GM12865 (cell line): ENCODE data around the gene HSBP1L1.

Source experiments
- DNase-seq: peaks from one replicate; pipeline ENCODE4 v3.0.0; 2010; ENCODE audit warnings: low read depth
- H3K4me3 ChIP-seq: 2 replicates; pipeline ENCODE4 v1.5.1; 2011; ENCODE audit warnings: mild to moderate bottlenecking, low read depth, low read length, control low read depth
- TF ChIP-seq, protein P1 (sequence below): IDR thresholded peaks from 2 replicates; pipeline ENCODE4 v1.5.1; 2011; ENCODE audit warnings: low read length, control low read depth, low read depth, inconsistent platforms; ENCODE audit not compliant: insufficient read depth; ENCODE audit errors: missing control alignments

The HSBP1L1 gene

DNA sequence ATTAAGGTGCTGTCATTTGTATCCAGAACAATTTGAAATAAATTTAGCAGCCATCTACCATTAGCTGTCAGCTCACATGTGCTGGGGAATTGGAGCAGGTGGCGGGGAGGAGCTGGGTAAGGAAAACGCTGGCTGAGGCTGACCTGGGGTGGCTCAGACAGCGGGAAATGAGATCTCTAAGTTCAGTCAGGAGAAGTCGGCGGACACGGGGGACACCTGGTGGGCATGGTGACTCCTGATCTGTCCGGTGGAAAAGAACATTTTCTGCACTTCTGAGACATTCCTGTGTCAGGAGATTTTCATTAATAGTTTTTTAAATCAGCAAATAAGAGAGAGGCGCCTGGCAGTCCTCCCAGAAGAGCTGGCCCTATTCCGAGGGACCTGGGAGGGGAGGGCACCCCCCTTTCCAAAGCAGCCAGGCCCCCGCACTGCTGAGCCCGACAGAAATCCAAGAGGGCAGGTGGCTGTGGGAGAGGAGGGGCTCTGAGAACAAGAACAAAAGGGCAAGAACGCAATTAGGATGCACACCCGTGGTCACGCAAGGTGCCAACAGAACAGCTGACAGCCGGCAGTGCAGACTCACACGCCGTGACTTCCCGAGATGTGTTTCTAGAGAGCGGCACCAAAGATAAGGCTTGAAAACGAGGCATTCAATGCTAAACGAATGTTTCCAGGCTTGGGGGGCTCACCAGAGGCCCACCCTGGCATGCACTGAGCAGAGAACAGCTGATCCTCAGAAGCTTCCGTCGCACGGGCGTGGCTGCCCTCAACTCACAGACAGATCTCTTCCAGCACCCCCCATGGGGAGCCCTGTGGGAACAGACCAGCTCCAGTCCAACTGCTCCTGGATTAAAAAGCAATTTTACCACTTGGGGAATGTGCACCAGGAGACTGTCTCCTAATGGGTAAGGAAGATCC is 39.4 kb upstream of the HSBP1L1 start:
- TF ChIP-seq, protein P1, sequence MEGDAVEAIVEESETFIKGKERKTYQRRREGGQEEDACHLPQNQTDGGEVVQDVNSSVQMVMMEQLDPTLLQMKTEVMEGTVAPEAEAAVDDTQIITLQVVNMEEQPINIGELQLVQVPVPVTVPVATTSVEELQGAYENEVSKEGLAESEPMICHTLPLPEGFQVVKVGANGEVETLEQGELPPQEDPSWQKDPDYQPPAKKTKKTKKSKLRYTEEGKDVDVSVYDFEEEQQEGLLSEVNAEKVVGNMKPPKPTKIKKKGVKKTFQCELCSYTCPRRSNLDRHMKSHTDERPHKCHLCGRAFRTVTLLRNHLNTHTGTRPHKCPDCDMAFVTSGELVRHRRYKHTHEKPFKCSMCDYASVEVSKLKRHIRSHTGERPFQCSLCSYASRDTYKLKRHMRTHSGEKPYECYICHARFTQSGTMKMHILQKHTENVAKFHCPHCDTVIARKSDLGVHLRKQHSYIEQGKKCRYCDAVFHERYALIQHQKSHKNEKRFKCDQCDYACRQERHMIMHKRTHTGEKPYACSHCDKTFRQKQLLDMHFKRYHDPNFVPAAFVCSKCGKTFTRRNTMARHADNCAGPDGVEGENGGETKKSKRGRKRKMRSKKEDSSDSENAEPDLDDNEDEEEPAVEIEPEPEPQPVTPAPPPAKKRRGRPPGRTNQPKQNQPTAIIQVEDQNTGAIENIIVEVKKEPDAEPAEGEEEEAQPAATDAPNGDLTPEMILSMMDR = no peak
- H3K4me3 ChIP-seq = no peak overlapping the region
- no peak for DNase-seq

DNA sequence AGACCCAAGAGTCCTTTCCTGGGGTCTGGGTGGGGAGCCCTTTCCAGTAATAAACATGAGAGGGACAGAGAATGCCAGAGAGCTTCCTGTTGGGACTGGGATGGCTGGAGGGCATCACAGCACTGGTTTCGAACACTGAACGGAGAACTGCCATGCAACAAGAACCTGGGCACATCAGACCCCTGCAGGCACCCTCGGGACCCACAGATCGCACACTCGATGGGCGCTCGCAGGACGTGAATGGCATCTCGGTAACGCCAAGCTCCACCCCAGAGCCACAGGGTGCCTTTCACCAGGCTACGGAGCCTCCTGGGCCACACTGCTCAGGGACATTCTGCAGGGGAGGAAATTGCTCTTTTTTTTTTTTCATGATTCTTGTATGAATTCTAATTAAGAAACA is 38.1 kb upstream of the HSBP1L1 start:
- TF ChIP-seq, protein P1 = no peak
- no peak overlapping the region for H3K4me3 ChIP-seq
- no peak for DNase-seq

DNA sequence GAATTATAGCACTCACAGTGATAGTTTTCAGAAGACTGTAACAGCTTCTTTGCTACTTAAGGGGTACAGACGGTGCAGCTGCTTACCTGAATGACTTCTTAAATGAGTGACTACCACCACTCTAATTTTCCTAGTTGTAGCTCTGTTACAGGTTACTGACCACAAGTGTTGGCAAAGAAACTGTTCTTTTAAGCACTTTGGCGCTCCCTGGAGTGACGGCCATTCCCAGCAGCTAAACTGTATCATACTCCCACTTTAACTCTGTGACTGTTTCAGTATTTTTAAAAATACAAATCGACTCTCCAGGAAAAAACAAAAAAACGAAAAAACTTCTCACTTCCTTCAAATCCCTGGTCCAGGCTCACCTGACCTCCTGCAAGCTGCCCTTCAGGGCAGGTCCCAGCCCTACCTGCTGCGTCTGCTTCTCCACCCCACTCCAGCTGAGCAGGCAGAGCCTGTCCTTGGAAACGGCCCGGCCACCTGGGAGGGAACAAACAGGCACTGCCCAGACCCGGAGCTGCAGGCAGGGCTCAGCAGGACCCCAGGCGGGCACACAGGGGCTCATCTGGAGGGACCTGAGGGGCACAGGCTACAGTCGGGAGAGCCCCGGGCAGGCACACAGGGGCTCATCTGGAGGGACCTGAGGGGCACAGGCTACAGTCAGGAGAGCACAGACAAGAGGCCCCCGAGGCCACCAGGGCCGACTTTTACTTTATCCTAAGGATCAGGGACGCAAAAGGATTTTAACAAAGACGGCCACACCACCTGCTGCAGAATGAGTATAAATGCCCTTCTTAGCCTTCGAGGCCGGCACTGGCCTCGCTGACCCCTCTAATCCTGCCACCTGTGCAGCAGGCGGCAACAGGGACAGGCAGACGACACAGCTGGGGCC is 37.5 kb upstream of the HSBP1L1 start:
- DNase-seq = no peak
- H3K4me3 ChIP-seq = no peak overlapping the region
- TF ChIP-seq, protein P1 = no peak

GRCh38 chr18:79927607-79928562 is 36.6 kb upstream of the HSBP1L1 start:
- DNase-seq = no peak
- TF ChIP-seq, protein P1 = no peak
- no peak overlapping the region for H3K4me3 ChIP-seq

- TF ChIP-seq, protein P1 = no peak
- no peak overlapping the region for H3K4me3 ChIP-seq
- DNase-seq = no peak
These were observed 35.9 kb upstream of the HSBP1L1 start for GRCh38 chr18:79928563-79928960.

- H3K4me3 ChIP-seq = no peak overlapping the region
- TF ChIP-seq, protein P1 = no peak
- DNase-seq = no peak
These were observed 34.3 kb upstream of the HSBP1L1 start for GRCh38 chr18:79930020-79930642.
